G401 (cell line): ENCODE measurements around the gene CD48. TPM values are rescaled to one million over a fixed set of nuclear protein-coding genes. Genes with fewer than 3 reads are reported as not detected.
"Not testable (repeated sequence)": the region's sequence is repeated elsewhere in the genome, so short reads cannot be mapped to it uniquely, and the experiment has no call there.

Experiments
- DNase-seq: peaks from one replicate; pipeline ENCODE4 v3.0.0-alpha.2; 2015; ENCODE audit warnings: low spot score
- in situ Hi-C: cut with HindIII; loops from 2 replicates; pipeline ENCODE4 v1.10.0; 2016; ENCODE audit warnings: low sequenced_read_pairs, mixed read lengths
- total RNA-seq: library from RNA; depleted of rRNA; stranded (reverse); fragments of >200 nt; shearing (Covaris generic); gene quantifications from 2 replicates; pipeline ENCODE4 v1.2.3, GENCODE V29; 2014

The CD48 gene
- total RNA-seq, 1 experiment from 2014 or later = not detected

DNA sequence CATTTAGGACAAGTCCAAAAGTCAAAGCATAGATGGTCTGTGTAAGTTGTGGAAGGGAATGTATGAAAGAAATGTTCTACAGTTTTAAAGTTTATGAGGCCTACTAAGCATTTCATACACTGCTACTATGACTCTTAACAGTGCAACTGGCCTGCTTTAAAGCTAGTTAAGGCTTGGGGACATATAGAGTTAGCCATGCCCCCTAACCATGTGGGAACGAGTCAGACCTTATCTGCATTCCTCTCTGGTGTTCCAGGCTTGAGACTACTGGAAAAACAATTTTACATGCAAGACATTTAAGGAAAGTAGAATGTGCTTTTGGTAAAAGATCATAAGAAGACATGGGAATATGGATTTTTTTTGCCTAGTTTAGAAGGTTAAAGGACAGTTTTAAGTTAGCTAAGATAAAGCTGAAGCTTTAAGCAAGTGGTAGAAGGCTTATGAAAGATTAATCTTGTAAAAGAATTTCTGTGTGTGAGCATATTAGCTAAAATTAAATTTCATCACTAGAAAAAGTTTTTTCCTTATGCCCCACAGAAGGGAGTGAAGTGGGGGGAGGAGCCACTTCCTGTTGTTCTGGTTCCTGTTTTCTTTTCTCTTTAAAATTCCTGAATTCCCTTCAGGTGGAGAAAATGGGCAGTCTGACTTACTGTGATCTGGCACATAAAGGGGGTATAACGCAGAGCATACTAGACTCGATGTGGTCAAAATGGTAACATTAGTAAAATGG, 8.9 kb upstream of the CD48 start:
- DNase-seq = no peak
- in situ Hi-C loops = no loop called here

DNA sequence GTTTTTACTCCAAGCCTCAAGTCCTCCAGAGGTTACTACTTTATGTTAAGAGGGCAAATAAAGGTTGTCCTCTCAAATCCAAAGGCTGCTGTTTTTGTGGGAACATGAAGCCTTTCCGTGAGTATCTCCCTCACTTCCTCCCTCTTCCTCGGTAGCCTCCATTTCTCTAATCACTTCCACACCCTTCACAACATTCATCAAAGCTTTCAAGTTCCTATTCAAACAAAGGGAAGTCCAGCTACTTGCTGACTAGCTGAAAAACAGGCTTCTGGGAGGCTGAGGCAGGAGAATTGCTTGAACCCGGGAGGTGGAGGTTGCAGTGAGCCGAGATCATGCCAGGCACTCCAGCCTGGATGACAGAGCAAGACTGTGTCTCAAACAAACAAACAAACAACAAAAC, 6.6 kb upstream of the CD48 start:
- in situ Hi-C loops = no loop called here
- no peak for DNase-seq

DNA sequence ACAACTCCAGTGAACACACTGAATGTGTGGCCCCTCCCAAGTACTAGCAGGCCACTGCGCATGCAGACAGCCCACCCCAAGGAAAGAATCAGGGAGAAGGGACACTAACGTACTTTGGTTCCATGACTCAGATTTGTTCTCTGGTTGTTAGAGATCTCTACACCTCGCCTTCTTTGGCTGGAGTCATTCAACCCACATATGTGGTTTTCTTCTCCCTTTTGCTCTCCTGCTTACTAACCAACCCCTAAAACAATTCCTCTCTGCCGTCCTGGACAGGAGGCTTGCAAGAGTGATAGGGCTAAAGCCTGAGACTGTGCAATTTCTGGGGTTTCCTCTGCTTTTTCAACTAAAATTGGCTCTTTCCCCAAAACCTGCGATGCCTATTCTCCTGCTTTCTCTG, 5.7 kb upstream of the CD48 start:
- in situ Hi-C loops = no loop called here
- no peak for DNase-seq

DNA sequence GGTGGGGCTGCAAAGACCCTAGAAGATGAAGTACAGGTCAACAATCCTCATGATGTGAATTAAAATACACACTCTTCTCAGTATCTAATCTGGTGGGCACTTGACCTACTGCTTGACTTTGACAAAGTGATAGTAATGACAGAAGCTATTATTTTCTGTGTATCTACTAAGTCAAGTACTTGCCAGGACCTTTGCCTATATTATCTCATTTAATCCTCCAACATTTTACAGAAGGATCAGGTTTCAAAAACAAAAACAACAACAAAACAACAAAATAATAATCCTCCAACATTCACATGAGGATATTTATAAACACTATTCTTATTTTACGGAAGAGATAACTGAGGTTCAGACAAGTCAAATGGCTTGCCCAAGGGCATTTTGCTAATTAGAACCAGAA, 4.4 kb upstream of the CD48 start:
- in situ Hi-C loops = no loop called here
- DNase-seq = no peak

DNA sequence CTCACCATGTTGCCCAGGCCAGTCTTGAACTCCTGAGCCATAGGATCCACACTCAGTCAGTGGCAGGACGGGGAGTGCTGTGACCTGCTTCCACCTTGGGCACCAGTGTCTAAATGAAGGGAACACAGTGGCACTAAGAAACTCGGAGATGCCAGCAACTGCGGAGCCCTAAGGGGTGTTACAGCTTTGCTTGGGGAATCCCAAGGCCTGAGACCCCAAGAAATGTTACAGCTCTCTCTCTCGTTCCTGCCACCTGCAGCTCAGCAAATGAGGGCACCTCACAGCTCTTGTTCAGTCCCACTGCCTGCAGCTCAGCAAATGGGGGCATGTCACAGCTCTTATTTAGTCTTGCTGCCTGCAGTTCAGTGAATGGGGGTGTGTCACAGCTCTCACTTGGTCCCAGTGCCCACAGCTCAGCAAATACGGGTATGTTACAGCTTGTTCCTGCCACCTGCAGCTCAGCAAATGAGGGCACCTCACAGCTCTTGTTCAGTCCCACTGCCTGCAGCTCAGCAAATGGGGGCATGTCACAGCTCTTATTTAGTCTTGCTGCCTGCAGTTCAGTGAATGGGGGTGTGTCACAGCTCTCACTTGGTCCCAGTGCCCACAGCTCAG, 2.5 kb upstream of the CD48 start:
- DNase-seq, in situ Hi-C loops: not testable (repeated sequence)

DNA sequence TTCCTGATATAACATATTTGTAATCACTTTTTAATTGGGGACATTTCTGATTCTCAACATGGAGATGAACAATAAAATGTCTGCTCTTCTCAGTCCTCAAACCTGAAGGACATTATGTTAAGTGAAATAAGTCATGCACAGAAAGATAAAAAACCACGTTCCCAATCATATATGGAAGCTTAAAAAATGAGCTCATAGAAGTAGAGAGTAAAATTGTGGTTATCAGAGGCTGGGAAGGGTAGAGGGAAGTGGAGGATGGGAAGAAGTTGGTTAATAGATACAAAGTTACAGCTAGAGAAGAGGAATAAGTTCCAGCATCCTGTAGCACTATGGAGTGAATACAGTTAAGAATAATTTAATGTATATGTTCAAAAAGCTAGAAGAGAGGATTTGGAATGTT, 1.5 kb upstream of the CD48 start:
- DNase-seq = no peak
- in situ Hi-C loops = no loop called here

DNA sequence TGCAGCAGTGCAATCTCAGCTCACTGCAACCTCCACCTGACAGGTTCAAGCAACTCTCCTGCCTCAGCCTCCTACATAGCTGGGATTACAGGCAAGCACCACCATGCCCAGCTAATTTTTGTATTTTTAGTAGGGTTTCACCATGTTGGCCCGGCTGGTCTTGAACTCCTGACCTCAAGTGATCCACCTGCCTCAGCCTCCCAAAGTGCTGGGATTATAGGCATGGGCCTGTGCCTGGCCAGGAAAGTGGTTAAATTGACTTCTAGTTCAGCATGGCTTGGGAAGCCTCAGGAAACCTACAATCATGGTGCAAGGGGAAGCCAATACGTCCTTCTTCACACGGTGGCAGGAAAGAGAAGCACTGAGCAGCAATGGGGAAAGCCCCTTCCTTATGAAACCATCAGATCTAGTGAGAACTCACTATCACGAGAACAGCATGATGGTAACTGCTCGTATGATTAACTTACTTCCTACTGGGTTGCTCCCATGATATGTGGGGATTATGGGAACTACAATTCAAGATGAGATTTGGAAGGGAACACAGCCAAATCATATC, 981 bp upstream of the CD48 start:
- DNase-seq, in situ Hi-C loops: not testable (repeated sequence)

DNA sequence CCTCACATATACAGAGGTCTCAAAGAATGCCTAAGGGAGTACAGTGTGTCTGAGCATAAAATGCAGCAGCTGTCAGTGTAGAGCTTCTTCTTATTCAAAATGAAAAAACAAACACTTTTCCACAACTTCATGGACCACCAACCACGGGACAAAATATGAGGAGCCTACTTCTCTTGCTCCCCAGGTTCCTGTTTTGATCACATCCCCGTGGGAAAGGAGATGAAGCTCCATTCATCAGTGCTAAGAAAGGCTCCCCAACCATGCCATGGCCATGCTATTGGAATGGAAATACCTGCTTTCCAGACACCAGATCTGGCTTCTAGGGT, 383 bp downstream of the CD48 start:
- DNase-seq = no peak
- in situ Hi-C loops = no loop called here

DNA sequence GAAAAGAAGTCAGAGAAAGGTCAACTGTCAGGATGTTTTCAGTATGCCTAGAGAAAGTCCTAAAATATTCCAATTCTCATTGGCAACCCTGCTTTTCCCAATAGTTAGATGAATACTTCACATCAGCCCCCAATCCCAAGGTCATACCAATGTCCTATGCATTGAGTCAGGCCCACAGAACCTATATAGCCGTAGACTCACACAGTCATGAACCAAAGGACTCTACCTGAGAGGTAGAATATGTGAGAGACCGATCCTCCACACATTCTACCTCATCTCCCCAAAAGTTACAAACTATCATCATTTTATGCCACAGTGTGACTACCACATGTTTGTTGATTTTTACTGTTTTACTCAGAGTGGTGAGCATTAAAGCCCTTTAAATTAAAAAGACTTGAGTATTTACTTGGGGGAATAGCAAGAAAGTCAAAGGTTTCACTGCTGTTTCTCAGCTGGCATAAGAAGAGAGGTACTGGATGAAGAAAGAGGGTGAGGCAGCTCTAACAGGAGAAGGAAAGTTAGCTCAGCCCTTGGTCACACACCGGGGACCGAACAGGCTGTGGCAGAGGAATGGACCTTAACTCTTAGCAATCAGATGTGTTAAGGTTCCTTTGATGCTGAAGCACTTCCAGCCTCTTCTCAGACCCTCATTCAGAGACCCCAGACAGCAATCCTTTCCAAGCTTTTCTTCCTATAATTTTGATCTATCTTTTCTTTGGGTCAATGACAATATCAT, 937 bp downstream of the CD48 start:
- DNase-seq = no peak
- in situ Hi-C loops = no loop called here

DNA sequence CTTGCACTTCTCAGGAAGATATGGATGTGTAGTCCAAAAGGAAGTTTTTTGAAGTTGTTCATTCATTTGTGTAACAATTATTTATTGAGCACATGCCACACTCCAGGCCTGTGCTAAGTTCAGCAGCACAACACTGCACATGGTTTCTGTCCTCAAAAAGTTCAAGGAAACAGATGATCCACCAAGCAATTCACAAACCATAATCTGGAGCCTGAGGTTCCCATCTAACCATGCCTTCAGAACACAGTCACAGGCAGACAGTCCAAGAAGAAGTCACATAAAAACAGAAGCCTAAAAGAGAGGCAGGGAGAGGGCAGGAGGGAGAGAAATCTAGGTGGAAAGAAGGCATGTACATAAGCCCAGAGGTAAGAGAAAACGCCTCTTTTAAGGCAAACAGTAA, 1.9 kb downstream of the CD48 start:
- DNase-seq = no peak
- in situ Hi-C loops = no loop called here

DNA sequence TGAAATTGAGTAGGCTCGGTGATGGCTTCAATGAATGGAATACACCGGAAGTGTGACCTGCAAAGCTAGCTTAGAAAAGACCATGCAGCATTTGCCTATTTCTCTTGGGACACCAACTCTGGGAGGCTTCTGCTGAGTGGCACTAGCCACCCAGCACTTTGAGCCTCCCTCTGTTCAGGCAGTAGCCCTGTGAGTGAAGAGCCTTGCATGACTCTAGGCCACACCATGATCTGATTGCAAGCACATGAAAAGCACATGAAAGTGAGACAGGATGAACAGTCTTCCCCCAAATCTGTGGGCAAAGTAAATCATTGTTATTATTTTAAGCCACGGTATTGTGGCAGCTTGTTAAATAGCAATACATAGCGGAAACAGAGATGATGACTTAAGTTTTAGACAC, 2.8 kb downstream of the CD48 start:
- DNase-seq = no peak
- in situ Hi-C loops = no loop called here

DNA sequence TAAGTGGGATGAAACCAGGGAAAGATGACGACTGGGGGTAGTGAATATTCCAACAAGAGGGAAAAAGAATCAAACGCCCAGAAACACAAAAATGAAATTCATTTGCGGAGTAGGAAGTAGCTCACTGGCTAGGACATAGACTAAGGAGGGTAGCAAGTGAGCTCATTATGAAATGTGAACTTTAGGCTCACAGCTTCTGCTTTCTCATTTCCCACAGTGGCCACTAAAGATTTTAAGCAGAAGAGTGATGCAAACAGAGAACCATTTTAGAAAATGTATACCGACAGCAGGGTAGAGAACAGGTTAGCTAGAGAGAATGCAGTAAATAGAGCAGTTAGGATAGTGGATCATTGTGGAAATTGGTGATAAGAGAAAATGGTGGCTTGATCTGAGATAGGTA, 3.5 kb downstream of the CD48 start:
- in situ Hi-C loops = no loop called here
- no peak for DNase-seq

DNA sequence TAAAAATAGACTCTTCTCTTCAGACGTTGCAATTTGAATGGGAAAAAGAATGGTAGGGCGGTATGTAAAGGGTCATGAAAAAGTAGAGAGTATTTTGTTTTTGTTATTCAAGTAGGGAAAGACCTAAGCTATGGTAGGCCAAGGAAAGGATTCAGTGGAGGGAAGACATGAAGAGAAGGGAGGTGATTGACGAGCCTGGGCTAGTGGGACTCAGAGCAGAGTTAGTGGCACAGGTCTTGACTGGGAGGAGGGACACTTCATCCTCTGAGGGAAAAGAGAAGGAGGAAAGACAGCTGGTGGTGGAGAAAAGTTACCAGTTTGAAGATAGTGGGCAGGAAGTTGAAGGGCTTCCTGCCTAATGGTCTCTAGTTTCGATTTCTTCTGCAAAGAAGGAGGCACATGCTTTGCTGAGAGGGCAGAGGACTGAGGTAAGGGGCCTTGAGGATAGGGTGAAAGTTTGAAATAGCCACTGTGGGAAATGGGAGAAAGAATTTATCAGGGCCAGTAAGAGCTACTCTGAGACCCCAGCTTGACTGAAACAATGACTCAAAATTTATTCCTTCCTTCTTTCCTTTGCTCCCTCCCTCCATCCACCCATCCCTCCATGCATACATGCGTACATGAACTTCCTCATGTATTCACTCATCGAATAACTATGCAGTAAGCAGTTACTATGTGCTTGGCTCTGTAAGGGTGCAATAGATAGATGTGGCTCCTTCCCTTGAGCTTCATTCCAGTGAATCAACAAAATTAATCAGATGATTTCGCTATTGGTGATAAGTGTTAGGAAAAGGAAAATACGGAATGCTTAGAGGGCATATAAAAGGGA, 4.2 kb downstream of the CD48 start:
- in situ Hi-C loops = no loop called here
- no peak for DNase-seq

DNA sequence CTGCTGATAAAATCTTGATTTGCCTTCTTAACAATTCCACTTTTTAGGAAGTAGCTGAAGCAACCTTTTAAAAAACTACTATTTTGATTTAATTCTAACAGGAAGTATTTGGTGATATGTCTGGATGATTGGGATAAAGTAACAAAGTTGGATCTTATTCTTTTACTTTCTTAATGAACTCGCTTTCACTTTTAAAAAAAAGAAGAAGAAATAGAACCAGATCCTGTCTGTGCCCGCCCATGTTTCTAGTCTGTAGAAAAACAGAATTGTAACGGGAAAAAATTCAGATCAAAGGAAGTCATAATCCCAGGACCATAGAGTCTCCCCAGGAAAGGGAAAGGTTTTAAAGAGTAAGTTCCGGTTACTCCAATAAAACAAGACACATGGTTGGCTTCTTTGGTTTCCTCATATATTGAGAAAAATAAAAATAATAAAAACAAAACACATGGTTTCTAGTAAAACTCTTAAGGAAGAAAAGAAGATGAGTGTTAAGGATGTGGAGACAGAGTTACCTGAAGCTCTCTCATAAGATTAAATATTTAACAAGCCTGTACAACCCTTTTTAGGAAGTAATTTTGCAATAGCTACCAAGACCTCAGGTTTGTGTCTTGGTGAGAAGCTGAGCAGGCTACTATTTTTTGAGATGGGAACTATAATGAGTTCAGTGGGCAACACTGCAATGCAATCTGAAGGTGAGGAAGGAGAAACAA, 4.9 kb downstream of the CD48 start:
- in situ Hi-C loops = no loop called here
- no peak for DNase-seq

DNA sequence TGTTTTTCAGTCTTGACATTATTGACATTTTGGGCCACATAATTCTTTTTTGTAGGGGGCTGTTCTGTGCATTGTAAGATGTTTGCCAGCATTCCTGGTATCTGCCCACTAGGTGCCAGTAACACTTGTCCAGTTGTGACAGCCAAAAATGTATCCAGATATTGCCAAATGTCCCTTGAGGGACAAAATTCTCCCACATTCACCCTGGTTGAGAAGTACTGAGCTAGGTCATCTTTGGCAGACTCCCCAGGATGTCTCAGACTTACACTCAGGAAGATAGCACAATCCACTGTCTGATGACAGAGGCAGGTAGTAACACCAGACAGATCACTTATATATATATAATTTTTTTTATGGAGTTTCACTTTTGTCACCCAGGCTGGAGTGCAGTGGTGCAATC, 5.9 kb downstream of the CD48 start:
- in situ Hi-C loops = no loop called here
- no peak for DNase-seq

DNA sequence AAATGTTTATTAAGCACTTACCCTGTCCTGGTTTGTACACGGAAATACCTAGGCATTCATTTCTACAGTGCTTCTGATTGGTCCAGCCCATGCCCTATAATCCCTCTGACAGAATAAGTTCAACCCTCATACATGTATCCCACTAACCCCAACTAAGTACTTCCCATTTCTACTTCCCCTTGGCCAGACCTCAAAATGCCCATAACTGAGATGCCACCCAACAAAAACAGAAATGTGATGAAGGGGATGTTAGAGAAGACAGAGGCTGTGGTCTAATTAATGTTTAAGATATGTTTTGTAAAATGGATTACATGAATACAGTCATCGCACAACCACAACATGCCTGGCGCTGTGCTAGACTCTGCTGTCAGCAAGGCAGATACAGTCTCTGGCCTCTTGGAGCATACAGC, 6.4 kb downstream of the CD48 start:
- DNase-seq, in situ Hi-C loops: not testable (repeated sequence)

DNA sequence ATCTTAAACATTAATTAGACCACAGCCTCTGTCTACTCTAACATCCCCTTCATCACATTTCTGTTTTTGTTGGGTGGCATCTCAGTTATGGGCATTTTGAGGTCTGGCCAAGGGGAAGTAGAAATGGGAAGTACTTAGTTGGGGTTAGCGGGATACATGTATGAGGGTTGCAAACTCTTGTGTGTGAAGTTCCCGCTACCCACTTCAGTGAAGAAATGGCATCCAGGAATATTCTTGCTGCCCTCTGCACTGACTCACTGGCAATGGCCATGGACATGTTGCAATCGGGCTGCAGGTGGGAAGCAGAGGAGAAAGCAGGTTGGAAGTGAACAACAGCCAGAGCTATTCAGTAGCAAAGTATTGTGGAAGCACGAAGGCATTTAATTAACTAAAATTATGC, 7.4 kb downstream of the CD48 start:
- in situ Hi-C loops = no loop called here
- no peak for DNase-seq

DNA sequence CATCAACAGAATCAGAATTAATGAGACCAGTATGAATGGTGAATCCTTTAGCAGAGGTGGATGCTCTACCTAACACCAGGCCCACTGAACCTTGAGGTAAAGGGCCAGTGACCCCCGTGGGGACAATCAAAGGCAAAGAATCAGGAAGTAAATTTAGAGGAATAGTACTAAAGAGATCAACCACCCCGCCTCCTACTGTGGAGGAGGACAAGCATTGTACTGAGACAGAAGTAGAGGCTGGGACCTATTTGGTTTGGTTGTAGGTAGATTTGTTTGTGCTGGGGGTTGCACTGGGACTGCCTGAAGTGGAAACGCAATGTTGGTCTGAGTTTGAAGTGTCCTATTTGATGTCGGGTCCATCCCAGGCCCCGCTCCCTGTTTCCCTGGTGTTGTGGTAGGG, 9.5 kb downstream of the CD48 start:
- in situ Hi-C loops = no loop called here
- DNase-seq = no peak

DNA sequence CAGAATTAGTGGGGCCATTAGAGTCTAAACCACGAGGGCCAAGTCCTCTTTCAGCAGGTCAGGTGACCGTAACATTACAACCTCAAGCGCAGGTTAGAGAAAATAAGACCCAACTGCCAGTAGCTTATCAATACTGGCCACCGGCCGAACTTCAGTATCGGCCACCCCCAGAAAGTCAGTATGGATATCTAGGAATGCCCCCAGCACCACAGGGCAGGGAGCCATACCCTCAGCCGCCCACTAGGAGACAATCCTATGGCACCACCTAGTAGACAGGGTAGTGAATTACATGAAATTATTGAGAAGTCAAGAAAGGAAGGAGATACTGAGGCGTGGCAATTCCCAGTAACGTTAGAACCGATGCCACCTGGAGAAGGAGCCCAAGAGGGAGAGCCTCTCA, 19.2 kb downstream of the CD48 start:
- DNase-seq, in situ Hi-C loops: not testable (repeated sequence)
